GM23338 (cell line): ENCODE measurements around the gene TBC1D5. TPM values are rescaled to one million over a fixed set of nuclear protein-coding genes. Genes with fewer than 3 reads are reported as not detected.

Source experiments
- ATAC-seq: fragments of 200-7000 bp; cut with Tn5 transposase; 3 replicates; pipeline ENCODE4 v1.9.1; 2020
- DNase-seq: peaks from one replicate; pipeline ENCODE4 v3.0.0-alpha.2; 2015; ENCODE audit warnings: low spot score
- H2AFZ ChIP-seq: fragments of 200-600 bp; sonication (generic); 2 replicates; pipeline ENCODE4 v1.8.0; 2016; ENCODE audit warnings: antibody characterized with exemption, mild to moderate bottlenecking, moderate library complexity
- H3F3A ChIP-seq: fragments of 200-600 bp; sonication (generic); replicated peaks from 2 replicates; pipeline ENCODE4 v1.8.0; 2017; ENCODE audit warnings: antibody characterized with exemption, mixed run types, low read depth
- H3K27ac ChIP-seq: fragments of 200-600 bp; sonication (generic); 2 replicates; pipeline ENCODE4 v1.6.1; 2016; ENCODE audit warnings: low read depth
- H3K27me3 ChIP-seq: fragments of 200-600 bp; sonication (generic); 2 replicates; pipeline ENCODE4 v1.8.0; 2016; ENCODE audit warnings: mild to moderate bottlenecking, mixed run types, moderate library complexity; ENCODE audit not compliant: insufficient read depth
- H3K36me3 ChIP-seq: fragments of 200-600 bp; sonication (generic); 2 replicates; pipeline ENCODE4 v1.8.0; 2016; ENCODE audit warnings: mild to moderate bottlenecking; ENCODE audit not compliant: insufficient read depth
- H3K4me1 ChIP-seq: fragments of 200-600 bp; sonication (generic); 2 replicates; pipeline ENCODE4 v1.8.0; 2016; ENCODE audit warnings: mild to moderate bottlenecking, moderate library complexity; ENCODE audit not compliant: insufficient read depth
- H3K4me2 ChIP-seq: fragments of 200-600 bp; sonication (generic); 2 replicates; pipeline ENCODE4 v1.7.1; 2017; ENCODE audit warnings: mixed run types
- H3K4me3 ChIP-seq: fragments of 200-600 bp; sonication (generic); 2 replicates; pipeline ENCODE4 v1.6.1; 2016; ENCODE audit warnings: mixed run types
- H3K79me2 ChIP-seq: fragments of 200-600 bp; sonication (generic); replicated peaks from 2 replicates; pipeline ENCODE4 v1.8.0; 2017; ENCODE audit warnings: mild to moderate bottlenecking; ENCODE audit not compliant: insufficient read depth
- H3K9me2 ChIP-seq: fragments of 200-600 bp; sonication (generic); 2 replicates; pipeline ENCODE4 v1.8.0; 2017; ENCODE audit not compliant: insufficient read depth
- H4K20me1 ChIP-seq: fragments of 200-600 bp; sonication (generic); replicated peaks from 2 replicates; pipeline ENCODE4 v1.8.0; 2017; ENCODE audit warnings: mild to moderate bottlenecking; ENCODE audit not compliant: insufficient read depth
- H3K27ac Mint-ChIP-seq: 2 replicates; pipeline ENCODE4 v1.8.0; 2020; ENCODE audit warnings: inconsistent platforms, mild to moderate bottlenecking, moderate library complexity, mixed read lengths
- H3K27me3 Mint-ChIP-seq: 3 replicates; pipeline ENCODE4 v1.8.0; 2022; ENCODE audit warnings: low read depth, mild to moderate bottlenecking, moderate library complexity, mixed read lengths, inconsistent platforms; ENCODE audit not compliant: insufficient read depth, poor library complexity
- H3K36me3 Mint-ChIP-seq: 3 replicates; pipeline ENCODE4 v1.8.0; 2021; ENCODE audit warnings: low read depth, mild to moderate bottlenecking, inconsistent platforms, moderate library complexity, mixed read lengths
- H3K4me1 Mint-ChIP-seq: 3 replicates; pipeline ENCODE4 v1.8.0; 2020; ENCODE audit warnings: mild to moderate bottlenecking, inconsistent platforms, mixed read lengths
- H3K4me3 Mint-ChIP-seq: 3 replicates; pipeline ENCODE4 v1.8.0; 2021; ENCODE audit warnings: moderate library complexity, mild to moderate bottlenecking, inconsistent platforms, mixed read lengths
- H3K9me3 Mint-ChIP-seq: 3 replicates; pipeline ENCODE4 v1.8.0; 2020; ENCODE audit warnings: moderate library complexity, mild to moderate bottlenecking, inconsistent platforms, mixed read lengths
- CREB1 ChIP-seq: fragments of 250-450 bp; sonication (Bioruptor Pico); IDR thresholded peaks from 2 replicates; pipeline ENCODE4 v1.5.0; 2020; ENCODE audit warnings: low read depth, mild to moderate bottlenecking, moderate library complexity
- CTCF ChIP-seq, 2 experiments: fragments of 200-600 bp in 1 of 2; sonication (generic) in 1 of 2; conservative IDR thresholded peaks; 2 replicates each; pipeline versions ENCODE4 v1.5.1 to v1.6.1; 2016 to 2017; ENCODE audit warnings: antibody characterized with exemption in 2 of 2, low read depth in 2 of 2, mild to moderate bottlenecking in 2 of 2, moderate library complexity in 1 of 2
- ETS1 ChIP-seq: IDR thresholded peaks from 2 replicates; pipeline ENCODE4 v1.6.1; 2016; ENCODE audit warnings: antibody characterized with exemption
- EZH2 ChIP-seq: fragments of 200-600 bp; sonication (generic); IDR thresholded peaks from one replicate; pipeline ENCODE4 v1.8.0; 2017; ENCODE audit warnings: antibody characterized with exemption, mild to moderate bottlenecking, low read depth; ENCODE audit not compliant: unreplicated experiment
- EZH2phosphoT487 ChIP-seq: fragments of 200-600 bp; sonication (generic); IDR thresholded peaks from one replicate; pipeline ENCODE4 v1.8.1; 2018; ENCODE audit warnings: antibody characterized with exemption; ENCODE audit not compliant: unreplicated experiment
- JUNB ChIP-seq: IDR thresholded peaks from one replicate; pipeline ENCODE4 v1.6.1; 2016; ENCODE audit warnings: antibody characterized with exemption; ENCODE audit not compliant: unreplicated experiment
- NANOG ChIP-seq: IDR thresholded peaks from 2 replicates; pipeline ENCODE4 v1.6.1; 2016; ENCODE audit warnings: antibody characterized with exemption, borderline replicate concordance
- POLR2AphosphoS5 ChIP-seq: IDR thresholded peaks from 2 replicates; pipeline ENCODE4 v1.6.1; 2016; ENCODE audit warnings: antibody characterized with exemption, low read depth
- REST ChIP-seq: IDR thresholded peaks from one replicate; pipeline ENCODE4 v1.6.1; 2018; ENCODE audit warnings: antibody characterized with exemption; ENCODE audit not compliant: unreplicated experiment
- STAT1 ChIP-seq: IDR thresholded peaks from one replicate; pipeline ENCODE4 v1.6.1; 2016; ENCODE audit warnings: antibody characterized with exemption; ENCODE audit not compliant: unreplicated experiment
- ZNF114 ChIP-seq: fragments of 250-450 bp; sonication (Bioruptor Pico); IDR thresholded peaks from 2 replicates; pipeline ENCODE4 v1.5.0; 2020; ENCODE audit warnings: mild to moderate bottlenecking, moderate library complexity
- ZNF331 ChIP-seq: fragments of 250-450 bp; sonication (Bioruptor Pico); IDR thresholded peaks from 2 replicates; pipeline ENCODE4 v1.5.0; 2020; ENCODE audit warnings: low read depth, mild to moderate bottlenecking, moderate library complexity
- ZNF462 ChIP-seq: fragments of 250-450 bp; sonication (Bioruptor Pico); IDR thresholded peaks from 2 replicates; pipeline ENCODE4 v1.5.0; 2020; ENCODE audit warnings: mild to moderate bottlenecking, moderate library complexity
- polyA plus RNA-seq: library from polyadenylated mRNA; unstranded; fragments of >200 nt; fragmentation: Nextera tagmentation; extraction: Ambion mirVana; gene quantifications from 2 replicates; pipeline ENCODE4 v1.2.1, GENCODE V29; 2016
- total RNA-seq: library from RNA; depleted of rRNA; stranded (reverse); fragments of >200 nt; shearing (Covaris generic); gene quantifications from 2 replicates; pipeline ENCODE4 v1.2.3, GENCODE V29; 2014

The TBC1D5 gene
- total and polyA plus RNA-seq, 2 experiments from 2014 or later: 21.8 to 48.1 TPM

GRCh38 chr3:17302170-17302569, 440.3 kb downstream of the TBC1D5 start:
- Histone ChIP-seq H3K79me2 (no peaks in the 10 kb centered on the region), H4K20me1 (no peaks in the 10 kb centered on the region), H3K36me3 (no peaks in the 10 kb centered on the region), H3K4me3 (no peak overlapping the region), H3K4me1 (no peaks in the 10 kb centered on the region), H3K27me3 (no peaks in the 10 kb centered on the region), H2AFZ (no peak overlapping the region), H3K4me2 (no peak overlapping the region), H3K9me2 (no peaks in the 10 kb centered on the region), H3F3A (no peaks in the 10 kb centered on the region), H3K27ac (no peak overlapping the region)
- H3K36me3 Mint-ChIP-seq: no peaks in the 10 kb centered on the region
- peaks cover 1% of the 10 kb centered on the region for H3K27me3 Mint-ChIP-seq
- H3K27ac Mint-ChIP-seq: no peak overlapping the region
- TF ChIP-seq NANOG (no peak), ZNF462 (no peak), ZNF114 (CRISPR knock-in tag) (no peak), REST (no peak), JUNB (no peak), EZH2 (no peak), STAT1 (no peak), POLR2AphosphoS5 (no peak), ETS1 (no peak), ZNF331 (CRISPR knock-in tag) (no peak), EZH2phosphoT487 (no peak), CREB1 (CRISPR knock-in tag) (no peak), CTCF (conservative IDR thresholded peaks at IDR 0.05; ENCODE audit: low read depth in 2 of 2) (no peak)
- no peaks in the 10 kb centered on the region for H3K4me1 Mint-ChIP-seq
- H3K9me3 Mint-ChIP-seq: no peaks in the 10 kb centered on the region
- DNase-seq: no peak
- no peak for ATAC-seq
- H3K4me3 Mint-ChIP-seq: no peak overlapping the region
